ENCODE data around the gene CNTN5.
"Not testable (repeated sequence)": the region's sequence is repeated elsewhere in the genome, so short reads cannot be mapped to it uniquely, and the experiment has no call there.

GRCh38 chr11:100274466-100274865, 1253.7 kb downstream of the CNTN5 start:
- TF ChIP-seq CTCF (conservative IDR thresholded peaks at IDR 0.05; ENCODE audit: low read depth, low read length); EZH2phosphoT487 (IDR thresholded peaks at IDR 0.05; ENCODE audit: borderline replicate concordance, low read length); EZH2 (IDR thresholded peaks at IDR 0.05; ENCODE audit: low read length, unreplicated experiment): not testable (repeated sequence)
